HCT116 (cell line): Measurements from ENCODE around the gene MRPL41. TPM values are rescaled to one million over a fixed set of nuclear protein-coding genes. Genes with fewer than 3 reads are reported as not detected.

Experiments used
- ATAC-seq: fragments of 200-7000 bp; cut with Tn5 transposase; 2 replicates; pipeline ENCODE4 v1.9.1; 2020; ENCODE audit warnings: mild to moderate bottlenecking, moderate library complexity
- BruUV-seq: library from RNA; stranded (reverse); fragments of 400-500 nt; replicated peaks from 2 replicates; lab custom pipeline; 2021; lab: Mats Ljungman, UMichigan
- CTCF ChIA-PET: fragments of 300-600 bp; sonication (Branson Sonifier 250); formaldehyde crosslinking; loops from one replicate; lab custom pipeline; 2021; ENCODE audit warnings: antibody characterized with exemption; lab: Charles Lee
- POLR2A ChIA-PET: fragments of 300-600, 350-600 bp; sonication (Branson Sonifier 250); formaldehyde crosslinking; loops from one replicate; lab custom pipeline; 2021; ENCODE audit warnings: antibody characterized with exemption; lab: Charles Lee
- RAD21 ChIA-PET, 2 experiments: fragments of 300-600 bp; sonication (Branson Sonifier 250); formaldehyde crosslinking; loops; one replicate each; lab custom pipeline; 2023; ENCODE audit warnings: low total read pairs in 2 of 2; ENCODE audit not compliant: uncharacterized antibody in 2 of 2, unreplicated experiment in 2 of 2, low non-redundant PET in 1 of 2; lab: Charles Lee
- DNase-seq: peaks from one replicate; pipeline ENCODE4 v3.0.0-alpha.2; 2010; ENCODE audit warnings: low read depth, low spot score
- H2AFZ ChIP-seq: fragments of 200-600 bp; shearing (Covaris generic), sonication (generic); 2 replicates; pipeline ENCODE4 v1.6.1; 2017; ENCODE audit warnings: low read depth, mixed run types, mixed read lengths, antibody characterized with exemption, low read length; ENCODE audit not compliant: poor library complexity, severe bottlenecking
- H3K27ac ChIP-seq: 2 replicates; pipeline ENCODE4 v1.5.1; 2012; ENCODE audit warnings: low read depth, low read length
- H3K27me3 ChIP-seq: fragments of 200-600 bp; sonication (generic); 2 replicates; pipeline ENCODE4 v1.6.1; 2016; ENCODE audit warnings: mixed run types, low read length, mixed read lengths; ENCODE audit not compliant: insufficient read depth
- H3K36me3 ChIP-seq, 2 experiments: fragments of 200-500 bp in 1 of 2; fragments of 200-600 bp in 1 of 2; sonication (Bioruptor generic) in 1 of 2; sonication (generic) in 1 of 2; 2 replicates each; pipeline versions ENCODE4 v1.5.1 to v1.6.1; 2014 to 2016; ENCODE audit warnings: low read length in 2 of 2, inconsistent platforms in 1 of 2, mixed read lengths in 1 of 2, mixed run types in 1 of 2; ENCODE audit not compliant: insufficient read depth in 2 of 2, control insufficient read depth in 1 of 2
- H3K4me1 ChIP-seq, 2 experiments: fragments of 200-600 bp in 1 of 2; sonication (generic) in 1 of 2; 2 replicates each; pipeline versions ENCODE4 v1.5.1 to v1.6.1; 2012 to 2017; ENCODE audit warnings: low read length in 2 of 2, inconsistent platforms in 1 of 2, mild to moderate bottlenecking in 1 of 2, mixed read lengths in 1 of 2, mixed run types in 1 of 2, moderate library complexity in 1 of 2; ENCODE audit not compliant: insufficient read depth in 2 of 2, control insufficient read depth in 1 of 2
- H3K4me2 ChIP-seq: fragments of 200-600 bp; sonication (generic); 2 replicates; pipeline ENCODE4 v1.6.1; 2017; ENCODE audit warnings: mixed run types, low read length, mixed read lengths
- H3K4me3 ChIP-seq, 2 experiments: fragments of 200-600 bp in 1 of 2; sonication (generic) in 1 of 2; replicated peaks in 1 of 2; 2 replicates each; pipeline ENCODE4 v1.5.1; 2011 to 2016; ENCODE audit warnings: low read length in 2 of 2, control low read depth in 1 of 2, low read depth in 1 of 2, mild to moderate bottlenecking in 1 of 2, mixed read lengths in 1 of 2, mixed run types in 1 of 2
- H3K79me2 ChIP-seq: fragments of 200-600 bp; sonication (generic); 2 replicates; pipeline ENCODE4 v1.6.1; 2017; ENCODE audit warnings: mild to moderate bottlenecking, mixed run types, low read length, moderate library complexity, mixed read lengths; ENCODE audit not compliant: insufficient read depth
- H3K9ac ChIP-seq: fragments of 200-600 bp; sonication (generic); 2 replicates; pipeline ENCODE4 v1.6.1; 2016; ENCODE audit warnings: low read length, mixed read lengths
- H3K9me2 ChIP-seq: fragments of 200-600 bp; sonication (generic), shearing (Covaris generic); 2 replicates; pipeline ENCODE4 v1.6.1; 2017; ENCODE audit warnings: mixed run types, mild to moderate bottlenecking, moderate library complexity; ENCODE audit not compliant: insufficient read depth
- H3K9me3 ChIP-seq, 2 experiments: fragments of 200-500 bp in 1 of 2; fragments of 200-600 bp in 1 of 2; sonication (Bioruptor generic) in 1 of 2; sonication (generic) in 1 of 2; 2 replicates each; pipeline ENCODE4 v1.6.1; 2014 to 2017; ENCODE audit warnings: low read length in 2 of 2, mixed read lengths in 2 of 2, inconsistent platforms in 1 of 2, low read depth in 1 of 2, mild to moderate bottlenecking in 1 of 2, mixed run types in 1 of 2, moderate library complexity in 1 of 2; ENCODE audit not compliant: control insufficient read depth in 1 of 2, insufficient read depth in 1 of 2
- H4K20me1 ChIP-seq: fragments of 200-600 bp; sonication (generic), shearing (Covaris generic); 2 replicates; pipeline ENCODE4 v1.6.1; 2017; ENCODE audit warnings: mixed run types, mild to moderate bottlenecking, moderate library complexity; ENCODE audit not compliant: insufficient read depth
- ATF3 ChIP-seq: IDR thresholded peaks from 2 replicates; pipeline ENCODE4 v1.6.1; 2012
- CEBPB ChIP-seq: IDR thresholded peaks from 2 replicates; pipeline ENCODE4 v1.6.1; 2012; ENCODE audit warnings: low read depth
- EZH2 ChIP-seq: fragments of 200-600 bp; sonication (generic); IDR thresholded peaks from 2 replicates; pipeline ENCODE4 v1.6.1; 2017; ENCODE audit warnings: antibody characterized with exemption, mixed run types
- FOSL1 ChIP-seq: IDR thresholded peaks from 2 replicates; pipeline ENCODE4 v1.6.1; 2012; ENCODE audit warnings: low read depth
- JUND ChIP-seq: IDR thresholded peaks from 2 replicates; pipeline ENCODE4 v1.6.1; 2012
- MAX ChIP-seq: IDR thresholded peaks from 2 replicates; pipeline ENCODE4 v1.6.1; 2012
- POLR2A ChIP-seq: IDR thresholded peaks from 2 replicates; pipeline ENCODE4 v1.7.0; 2011; ENCODE audit warnings: borderline replicate concordance; ENCODE audit not compliant: insufficient read depth, insufficient read length; ENCODE audit errors: extremely low read depth
- POLR2AphosphoS5 ChIP-seq: IDR thresholded peaks from 2 replicates; pipeline ENCODE4 v1.6.1; 2011; ENCODE audit warnings: mild to moderate bottlenecking, low read depth, low read length, moderate library complexity
- RAD21 ChIP-seq: IDR thresholded peaks from 2 replicates; pipeline ENCODE4 v1.6.1; 2012; ENCODE audit warnings: low read depth, mild to moderate bottlenecking
- REST ChIP-seq: IDR thresholded peaks from 2 replicates; pipeline ENCODE4 v1.6.1; 2012; ENCODE audit warnings: low read depth
- SIN3A ChIP-seq: IDR thresholded peaks from 2 replicates; pipeline ENCODE4 v1.6.1; 2012; ENCODE audit warnings: low read depth
- SP1 ChIP-seq: IDR thresholded peaks from 2 replicates; pipeline ENCODE4 v1.6.1; 2012; ENCODE audit warnings: low read depth
- SRF ChIP-seq: IDR thresholded peaks from 2 replicates; pipeline ENCODE4 v1.6.1; 2012; ENCODE audit warnings: low read depth
- TCF7L2 ChIP-seq: IDR thresholded peaks from 2 replicates; pipeline ENCODE4 v1.7.0; 2011; ENCODE audit warnings: borderline replicate concordance, inconsistent platforms; ENCODE audit not compliant: insufficient read depth, insufficient read length; ENCODE audit errors: extremely low read depth
- YY1 ChIP-seq: IDR thresholded peaks from 2 replicates; pipeline ENCODE4 v1.6.1; 2011; ENCODE audit warnings: low read length, low read depth, moderate library complexity, mild to moderate bottlenecking; ENCODE audit not compliant: insufficient replicate concordance; ENCODE audit errors: extremely low read depth
- ZBTB33 ChIP-seq: IDR thresholded peaks from 2 replicates; pipeline ENCODE4 v1.6.1; 2011; ENCODE audit warnings: mild to moderate bottlenecking, low read length, moderate library complexity; ENCODE audit not compliant: insufficient replicate concordance; ENCODE audit errors: extremely low read depth
- ZFX ChIP-seq: fragments of 450-650 bp; IDR thresholded peaks from 2 replicates; pipeline ENCODE4 v1.6.1; 2017
- intact Hi-C: fragments of 100-400 bp; cut with micrococcal nuclease; formaldehyde crosslinking; loops from 2 replicates; pipeline ENCODE4 v1.10.0; 2022
- total RNA-seq: library from RNA; stranded (reverse); gene quantifications from one replicate; pipeline ENCODE4 v1.2.1, GENCODE V29; 2021; ENCODE audit not compliant: unreplicated experiment

The MRPL41 gene
- total RNA-seq, 1 experiment from 2014 or later = 69.5 TPM

- Histone ChIP-seq H3K4me3 (no peak overlapping the region), H3K27me3 (no peaks in the 10 kb centered on the region), H3K79me2 (no peaks in the 10 kb centered on the region), H4K20me1 (no peaks in the 10 kb centered on the region), H3K9me2 (no peaks in the 10 kb centered on the region), H3K9ac (no peak overlapping the region), H3K4me2 (no peak overlapping the region), H3K4me1 (no peaks in the 10 kb centered on the region), H2AFZ (no peak overlapping the region), H3K9me3 (no peaks in the 10 kb centered on the region), H3K27ac (no peak overlapping the region), H3K36me3 (no peaks in the 10 kb centered on the region)
- DNase-seq (no peak), ATAC-seq (no peak)
- BruUV-seq = no TSS peak
- ChIA-PET POLR2A (no interaction called here), CTCF (no interaction called here), RAD21 (no interaction called here)
- intact Hi-C loops = no loop called here
- TF ChIP-seq SRF (no peak), TCF7L2 (no peak), POLR2A (no peak), SIN3A (no peak), RAD21 (no peak), ATF3 (no peak), CEBPB (no peak), JUND (no peak), MAX (no peak), ZBTB33 (no peak), ZFX (no peak), POLR2AphosphoS5 (no peak), REST (no peak), YY1 (no peak), SP1 (no peak), EZH2 (no peak), FOSL1 (no peak)
These were observed 49.4 kb upstream of the MRPL41 start for GRCh38 chr9:137502008-137502911.
